Heart left ventricle (tissue), 13 donors: ENCODE data around the gene BATF.

Experiments used
- CTCF ChIP-seq, 12 donors: fragments of 200-600 bp; sonication (generic) in 4 of 12; IDR thresholded peaks; one replicate each; pipeline versions ENCODE4 v1.5.0 to v1.8.0; 2018 to 2022; ENCODE audit warnings: antibody characterized with exemption in 12 of 12, mild to moderate bottlenecking in 5 of 12
- POLR2A ChIP-seq, 2 donors: fragments of 450-650 bp; IDR thresholded peaks; one replicate each; pipeline ENCODE4 v1.6.1; 2017; ENCODE audit warnings: antibody characterized with exemption in 2 of 2, mild to moderate bottlenecking in 2 of 2, moderate library complexity in 2 of 2
- donor health status: ischemic (EF 13 %, LVEDD 7.1; RV severe dilation, severe dysfunction).
- donor health status: DM: no; HTN: yes; CAD: no.
- donor health status: DM: no; HTN: no; CAD: no.
- donor health status: ischemic (EF 25% LVEDD 6.9; RV normal size, moderate dysfunction).
- donor health status: ischemic (EF 25% LVEDD 5.7; RV mildly dilated, moderate dysfunction).
- donor health status: ischemic (EF 35%, LVEDD 5.7; RV mildly dilated, moderate dysfunction).
- donor health status: nonischemic (EF 11% LVEDD 7.7; RV severe dilation, severe dysfunction).
- donor health status: DM: yes; HTN: yes; CAD: no.
- donor health status: PGD.
- donor health status: ischemic (EF 29% LVEDD 5.4; RV normal size, mild dysfunction).
- donor health status: nonischemic (EF 23%, LVEDD 6.1; RV moderate dilation, normal function).

GRCh38 chr14:75535164-75535898 lies 13.1 kb downstream of the BATF start:
- no peak for TF ChIP-seq CTCF (IDR thresholded peaks at IDR 0.05)
- TF ChIP-seq POLR2A (IDR thresholded peaks at IDR 0.05), result no peak
